GM06990 (cell line): ENCODE results near the gene RHNO1.

Experiments
- DNase-seq: peaks from one replicate; pipeline ENCODE4 v3.0.0-alpha.2; 2011; ENCODE audit not compliant: insufficient read length; ENCODE audit errors: extremely low read depth
- H3K27me3 ChIP-seq: replicated peaks from 2 replicates; pipeline ENCODE4 v1.6.0; 2011; ENCODE audit warnings: low read length; ENCODE audit not compliant: control insufficient read depth, insufficient read depth
- H3K36me3 ChIP-seq: 2 replicates; pipeline ENCODE4 v1.5.1; 2011; ENCODE audit warnings: low read length; ENCODE audit not compliant: control insufficient read depth, insufficient read depth
- H3K4me3 ChIP-seq: replicated peaks from 2 replicates; pipeline ENCODE4 v1.5.1; 2011; ENCODE audit warnings: low read depth, mild to moderate bottlenecking, control low read depth, low read length
- TF ChIP-seq, protein P1 (sequence below): IDR thresholded peaks from 2 replicates; pipeline ENCODE4 v1.5.1; 2011; ENCODE audit warnings: low read length, control low read depth, mild to moderate bottlenecking, inconsistent platforms; ENCODE audit not compliant: insufficient read depth, poor library complexity, severe bottlenecking

Gene RHNO1

DNA sequence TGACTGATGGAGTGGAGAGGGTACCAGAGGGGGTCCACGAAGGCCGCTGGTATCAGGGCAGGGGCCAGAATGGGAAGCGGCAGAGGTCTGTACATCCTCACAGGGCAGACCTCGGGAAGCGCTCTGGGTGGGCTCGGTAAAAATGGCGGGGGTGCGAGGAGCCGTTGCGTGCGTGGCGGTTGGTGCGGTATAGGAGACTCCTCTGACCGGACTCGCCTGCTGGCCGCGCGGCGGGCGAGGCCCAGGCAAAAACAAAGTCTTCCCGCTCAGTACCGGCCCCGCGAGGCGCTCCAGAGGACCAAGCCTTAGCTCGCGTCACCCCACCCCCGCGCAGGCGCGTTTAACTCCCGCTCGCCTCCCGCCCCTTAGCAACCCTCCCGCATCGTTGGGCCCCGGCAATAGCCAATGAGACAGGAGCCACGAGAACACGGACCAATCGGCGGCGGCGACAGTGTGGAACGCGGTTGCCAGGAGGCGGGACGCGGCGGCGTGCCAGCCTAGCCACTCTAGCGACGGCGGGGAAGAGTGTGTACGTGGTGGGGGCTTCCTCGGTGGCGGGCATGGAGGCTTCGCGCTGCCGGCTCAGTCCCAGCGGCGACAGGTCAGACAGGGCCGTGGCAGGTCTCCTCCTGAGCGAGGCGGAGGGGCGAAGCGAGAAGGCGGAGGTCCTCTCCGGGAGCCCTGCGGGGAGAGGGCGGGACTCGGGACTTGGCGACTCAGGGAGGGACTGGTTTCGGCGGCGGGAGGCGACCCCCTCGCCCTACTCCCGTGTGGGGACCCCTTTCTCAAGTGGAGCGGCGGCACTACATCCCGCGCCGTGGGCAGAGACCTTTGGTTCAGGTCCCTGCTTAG lies 13.6 kb downstream of the RHNO1 start, which contains the start of gene TULP3:
TSS of gene TULP3 (plus strand) at position 504 of the 852 bp plus-strand sequence. CDS start at position 561, 57 bp downstream.
- peaks cover 7% of the 10 kb centered on the region for H3K36me3 ChIP-seq
- H3K4me3 ChIP-seq = peak within 1 kb of the TSS; percentile 92
- H3K27me3 ChIP-seq = no peaks in the 10 kb centered on the region
- TF ChIP-seq, protein P1, sequence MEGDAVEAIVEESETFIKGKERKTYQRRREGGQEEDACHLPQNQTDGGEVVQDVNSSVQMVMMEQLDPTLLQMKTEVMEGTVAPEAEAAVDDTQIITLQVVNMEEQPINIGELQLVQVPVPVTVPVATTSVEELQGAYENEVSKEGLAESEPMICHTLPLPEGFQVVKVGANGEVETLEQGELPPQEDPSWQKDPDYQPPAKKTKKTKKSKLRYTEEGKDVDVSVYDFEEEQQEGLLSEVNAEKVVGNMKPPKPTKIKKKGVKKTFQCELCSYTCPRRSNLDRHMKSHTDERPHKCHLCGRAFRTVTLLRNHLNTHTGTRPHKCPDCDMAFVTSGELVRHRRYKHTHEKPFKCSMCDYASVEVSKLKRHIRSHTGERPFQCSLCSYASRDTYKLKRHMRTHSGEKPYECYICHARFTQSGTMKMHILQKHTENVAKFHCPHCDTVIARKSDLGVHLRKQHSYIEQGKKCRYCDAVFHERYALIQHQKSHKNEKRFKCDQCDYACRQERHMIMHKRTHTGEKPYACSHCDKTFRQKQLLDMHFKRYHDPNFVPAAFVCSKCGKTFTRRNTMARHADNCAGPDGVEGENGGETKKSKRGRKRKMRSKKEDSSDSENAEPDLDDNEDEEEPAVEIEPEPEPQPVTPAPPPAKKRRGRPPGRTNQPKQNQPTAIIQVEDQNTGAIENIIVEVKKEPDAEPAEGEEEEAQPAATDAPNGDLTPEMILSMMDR = no peak
- DNase-seq = peak; percentile 95

DNA sequence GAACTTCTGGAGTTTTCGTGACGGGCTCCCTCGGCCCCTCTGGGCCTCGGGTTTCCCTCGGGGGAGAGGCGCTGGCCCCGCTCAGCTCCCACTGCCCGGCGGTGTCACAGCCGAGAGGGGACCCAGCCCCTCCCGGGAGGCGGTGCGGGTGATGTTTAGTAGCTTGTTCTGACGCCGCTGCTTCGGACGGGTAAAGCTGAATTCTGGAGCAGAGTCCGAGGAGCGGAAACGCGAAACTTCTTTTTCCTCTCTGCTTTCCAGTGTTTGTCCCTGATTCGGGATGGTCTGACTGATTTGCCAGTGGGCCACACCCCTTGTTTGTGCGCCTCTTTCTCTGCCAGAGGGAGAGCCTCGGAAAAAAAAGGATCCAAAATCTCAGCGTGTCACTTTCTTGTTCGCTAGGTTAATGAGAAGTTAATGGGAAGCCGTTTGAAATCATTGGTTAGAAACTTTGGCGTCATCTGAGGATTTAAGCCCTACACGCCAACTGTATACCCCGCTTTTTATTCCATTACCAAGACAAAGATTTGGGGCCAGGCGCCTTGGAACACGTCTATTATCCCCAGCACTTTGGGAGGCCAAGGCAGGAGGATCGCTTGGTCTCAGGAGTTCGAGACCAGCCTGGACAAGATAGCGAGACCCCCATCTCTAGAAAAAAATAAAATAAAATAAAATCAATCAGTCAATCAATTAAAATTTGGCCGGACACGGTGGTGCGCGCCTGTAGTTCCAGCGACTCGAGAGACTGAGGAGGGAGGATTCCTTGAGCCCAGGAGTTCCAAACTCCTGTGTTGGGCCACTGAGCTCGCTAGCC lies 14.4 kb downstream of the RHNO1 start:
- peak overlapping the region; percentile 92 for H3K4me3 ChIP-seq
- DNase-seq = no peak
- H3K27me3 ChIP-seq = no peaks in the 10 kb centered on the region
- TF ChIP-seq, protein P1 = no peak
- H3K36me3 ChIP-seq = peaks cover 4% of the 10 kb centered on the region

DNA sequence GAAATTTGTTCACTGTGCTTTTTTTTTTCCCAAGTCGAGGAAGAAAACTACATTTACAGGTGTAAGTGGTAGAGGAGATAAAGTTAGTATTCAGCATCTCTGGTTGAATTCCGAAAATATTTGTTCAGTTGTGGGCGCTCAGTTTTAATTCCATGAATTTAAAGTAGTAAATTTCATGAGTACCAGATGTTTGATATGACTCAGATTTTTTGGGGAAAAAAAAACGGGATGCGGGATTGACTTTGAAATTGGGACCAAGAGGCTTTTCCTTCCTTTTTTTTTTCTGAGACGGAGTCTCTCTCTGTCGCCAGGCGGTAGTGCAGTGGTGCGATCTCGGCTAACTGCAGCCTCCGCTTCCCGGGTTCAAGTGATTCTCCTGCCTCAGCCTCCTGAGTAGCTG lies 15.2 kb downstream of the RHNO1 start:
- DNase-seq = no peak
- Histone ChIP-seq H3K4me3 (no peak overlapping the region), H3K27me3 (no peaks in the 10 kb centered on the region), H3K36me3 (peaks cover 4% of the 10 kb centered on the region)
- TF ChIP-seq, protein P1 = no peak

DNA sequence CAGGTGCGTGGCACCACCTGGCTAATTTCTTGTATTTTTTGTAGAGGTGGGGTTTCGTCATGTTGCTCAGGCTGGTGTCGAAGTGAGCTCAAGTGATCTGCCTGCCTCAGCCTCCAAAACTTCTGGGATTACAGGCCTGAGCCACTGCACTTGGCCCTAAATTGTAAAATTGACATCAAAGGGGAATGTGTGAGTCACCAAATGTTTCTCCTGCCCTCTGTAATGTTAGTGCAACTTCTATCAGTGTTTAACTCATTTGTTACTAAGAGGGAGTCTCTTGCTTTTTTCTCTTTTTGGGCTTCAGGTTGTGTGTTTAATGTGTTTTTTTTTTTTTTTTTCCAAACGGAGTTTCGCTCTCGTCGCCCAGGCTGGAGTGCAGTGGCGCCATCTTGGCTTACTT lies 16.0 kb downstream of the RHNO1 start:
- Histone ChIP-seq H3K36me3 (peaks cover 2% of the 10 kb centered on the region), H3K27me3 (no peaks in the 10 kb centered on the region), H3K4me3 (no peak overlapping the region)
- TF ChIP-seq, protein P1 = no peak
- no peak for DNase-seq

DNA sequence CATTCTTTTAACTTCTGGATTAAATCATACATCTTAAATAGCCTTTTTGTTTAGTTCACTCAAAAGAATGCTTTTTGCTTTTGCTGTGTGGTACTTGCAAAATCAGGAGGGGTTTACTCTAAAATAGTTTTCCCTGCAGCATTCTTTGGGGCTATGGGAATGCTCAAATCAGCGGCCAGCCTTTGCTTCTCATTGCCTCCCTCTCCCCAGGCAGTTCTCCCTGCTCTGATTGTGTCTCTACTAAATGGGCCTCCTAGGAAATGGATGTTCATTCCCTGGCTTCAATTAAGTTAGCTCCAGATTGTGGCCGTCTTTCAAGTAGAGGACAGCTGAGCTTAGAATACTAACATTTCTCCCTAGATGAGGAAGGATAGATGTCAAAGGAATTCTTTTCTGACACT lies 18.0 kb downstream of the RHNO1 start:
- Histone ChIP-seq H3K27me3 (no peaks in the 10 kb centered on the region), H3K36me3 (no peaks in the 10 kb centered on the region), H3K4me3 (no peak overlapping the region)
- TF ChIP-seq, protein P1 = no peak
- DNase-seq = no peak
